ENCODE results near the gene RIMS1.

- no peak for TF ChIP-seq CTCF (IDR thresholded peaks at IDR 0.05)
- no peak for TF ChIP-seq POLR2A (IDR thresholded peaks at IDR 0.05)
Observed at GRCh38 chr6:72390548-72390947, 504.2 kb downstream of the RIMS1 start.
